ENCODE data around the gene DCST1. TPM values are rescaled to one million over a fixed set of nuclear protein-coding genes. Genes with fewer than 3 reads are reported as not detected.

DCST1 gene
- total and polyA plus RNA-seq, 2 of the 8 experiments (the other 6 are each of a cell fraction or from before 2014, with no cell fraction given): not detected

DNA sequence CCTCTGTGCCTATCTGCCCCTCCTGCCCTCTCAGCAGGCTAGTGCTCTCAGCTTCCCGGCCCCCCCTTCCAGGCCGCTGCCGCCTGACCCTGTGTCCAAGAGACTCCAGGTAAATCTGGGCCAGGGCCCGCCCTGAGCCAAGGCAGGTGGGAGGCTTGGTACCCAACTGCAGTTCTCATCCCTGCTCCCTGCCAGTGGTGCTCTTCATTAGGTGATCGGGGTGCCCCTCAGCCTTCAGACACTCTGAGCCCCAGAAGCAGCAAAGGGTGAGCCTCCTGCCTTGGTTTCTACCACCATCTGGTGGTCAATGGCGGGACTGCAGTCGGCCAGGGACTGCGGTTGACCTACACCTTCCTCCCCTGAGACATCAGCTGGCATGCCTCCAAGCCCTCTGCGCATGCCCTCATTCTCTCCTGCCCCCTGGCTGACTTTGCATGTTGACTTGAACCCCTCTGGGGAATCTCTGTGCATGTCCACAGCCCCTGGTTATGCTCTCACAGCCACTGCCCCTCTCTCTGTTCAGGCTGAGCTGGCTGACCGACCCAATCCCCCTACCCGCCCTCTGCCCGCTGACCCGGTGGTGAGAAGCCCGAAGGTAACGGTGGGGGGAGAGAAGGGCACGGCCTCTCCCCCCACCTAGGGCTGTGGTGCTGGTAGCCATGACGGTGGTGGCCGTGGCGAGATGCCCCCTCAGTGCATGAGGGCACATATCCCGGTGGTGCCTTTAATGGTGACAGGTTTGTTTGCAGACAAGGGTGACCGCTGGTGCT is 27.9 kb downstream of the DCST1 start:
- Histone ChIP-seq H4K91ac (replicated peaks; ENCODE audit: insufficient read length, low read length) (no peak overlapping the region), H3K27ac (ENCODE audit: low read depth, low read length) (no peak overlapping the region), H2BK20ac (ENCODE audit: low read length) (no peak overlapping the region), H3K4me3 (ENCODE audit: extremely low read depth in 1 of 4, insufficient read depth in 2 of 4, low read depth in 3 of 4, low read length in 4 of 4) (peak overlapping the region in 3 of 4 experiments; percentile 22 to 85 (median 83); a peak in 5 of 8 replicates), H2BK12ac (ENCODE audit: low read depth, low read length) (no peak overlapping the region), H3K4me1 (replicated peaks in 1 of 4; ENCODE audit: control insufficient read depth in 3 of 4, insufficient read depth in 4 of 4, low read length in 3 of 4) (peaks cover 0 to 19% (median 6%) of the 10 kb centered on the region in 4 experiments; a peak in 5 of 7 replicates), H3K79me1 (ENCODE audit: low read depth, low read length) (no peaks in the 10 kb centered on the region), H3K79me2 (ENCODE audit: control insufficient read depth in 1 of 2, insufficient read depth in 2 of 2, low read length in 2 of 2) (peaks cover 0 to 15% of the 10 kb centered on the region in 2 experiments; a peak in 2 of 4 replicates), H3K14ac (ENCODE audit: insufficient read length) (no peak overlapping the region), H2BK120ac (replicated peaks; ENCODE audit: low read depth, low read length) (no peak overlapping the region), H4K8ac (ENCODE audit: extremely low read depth, insufficient read depth, low read length) (no peak overlapping the region), H2AFZ (ENCODE audit: low read length) (no peak overlapping the region), H3K23ac (ENCODE audit: insufficient read length) (no peak overlapping the region), H3K9ac (replicated peaks in 1 of 4; ENCODE audit: extremely low read depth in 1 of 4, low read depth in 3 of 4, low read length in 3 of 4) (no peak overlapping the region), H3K4ac (replicated peaks; ENCODE audit: insufficient read length, low read depth, low read length) (no peak overlapping the region), H3K18ac (ENCODE audit: extremely low read depth, low read length) (no peak overlapping the region), H3K23me2 (ENCODE audit: low read depth, low read length) (peaks cover 15% of the 10 kb centered on the region), H3K36me3 (ENCODE audit: control insufficient read depth in 2 of 4, insufficient read depth in 4 of 4, low read length in 3 of 4) (peaks cover 0 to 2% (median 0%) of the 10 kb centered on the region in 4 experiments; a peak in 2 of 8 replicates), H3K4me2 (ENCODE audit: insufficient read depth in 1 of 2, low read depth in 2 of 2, low read length in 2 of 2) (peak overlapping the region; percentile 68 to 97), H3K9me3 (ENCODE audit: insufficient read depth in 2 of 2, low read depth in 1 of 2, low read length in 1 of 2) (no peaks in the 10 kb centered on the region), H4K20me1 (replicated peaks in 1 of 2; ENCODE audit: control insufficient read depth in 1 of 2, insufficient read depth in 2 of 2, low read length in 2 of 2) (peaks cover 2 to 13% of the 10 kb centered on the region in 2 experiments), H4K5ac (ENCODE audit: insufficient read length, low read depth, low read length) (no peak overlapping the region), H3K56ac (replicated peaks; ENCODE audit: insufficient read length, low read depth, low read length) (no peak overlapping the region), H2BK5ac (ENCODE audit: low read depth, low read length) (0 out of 2 replicates have a peak overlapping the region, but pooled peaks have one; percentile 28), H2AK5ac (ENCODE audit: low read depth, low read length) (no peak overlapping the region), H3K27me3 (replicated peaks in 1 of 4; ENCODE audit: control insufficient read depth in 3 of 4, extremely low read depth in 1 of 4, insufficient read depth in 3 of 4, low read length in 3 of 4) (peaks cover 0 to 4% (median 1%) of the 10 kb centered on the region in 4 experiments; a peak in 2 of 7 replicates), H2BK15ac (ENCODE audit: low read length) (no peak overlapping the region; the same call in 1 of the 2 replicates)
- 29% methylated on average over 12 of the region's 21 CpGs; no CpG with 5 or more reads in 1 of the 2 experiments for WGBS, 2 experiments (ENCODE audit: extremely low coverage in 1 of 2, insufficient coverage in 1 of 2, insufficient read length in 1 of 2, insufficient replicate concordance in 2 of 2, low coverage in 1 of 2, low lambda C conversion rate in 2 of 2, missing lambda C conversion rate in 1 of 2)
- FAIRE-seq (peak; percentile 72), DNase-seq (ENCODE audit: low read depth in 1 of 2, low spot score in 2 of 2) (peak in 1 of 2 experiments; percentile 100)
- ChIA-PET POLR2A (ENCODE audit: partially characterized antibody) (interaction anchor here (0.7 to 4.6 kb wide), 10 partner anchors 9 to 78 kb away, joined by 3 to 21 read pairs (median 4); partner anchors contain the start of genes ADAM15, FLAD1 and LENEP), CTCF (ENCODE audit: partially characterized antibody) (interaction anchor here (0.6 to 33.9 kb wide), 48 partner anchors 3 to 655 kb away, joined by 3 to 907 read pairs (median 4); partner anchors contain the start of genes ADAM15, DCST1, DCST2 and EFNA3)
- TF ChIP-seq SP1 (IDR thresholded peaks at IDR 0.05; ENCODE audit: low read depth, low read length): no peak
- 0 out of 2 replicates have a peak, but pooled peaks have one; percentile 34 for TF ChIP-seq CHD2 (IDR thresholded peaks at IDR 0.05; ENCODE audit: low read length)
- TF ChIP-seq RAD21 (IDR thresholded peaks at IDR 0.05 in 1 of 2, conservative IDR thresholded peaks at IDR 0.05 in 1 of 2; ENCODE audit: low read depth in 2 of 2, low read length in 2 of 2): peak; percentile 98 to 99
- TF ChIP-seq SAP30 (IDR thresholded peaks at IDR 0.05; ENCODE audit: insufficient read depth, insufficient replicate concordance, low read length): peak; percentile 46
- no peak for TF ChIP-seq ASH2L (IDR thresholded peaks at IDR 0.05; ENCODE audit: low read length)
- peak; percentile 56 for TF ChIP-seq YY1 (IDR thresholded peaks at IDR 0.05; ENCODE audit: low read depth, low read length)
- TF ChIP-seq JUN (IDR thresholded peaks at IDR 0.05; ENCODE audit: low read depth, low read length): no peak
- peak; percentile 18; the same call in 1 of the 2 replicates for TF ChIP-seq SP4 (IDR thresholded peaks at IDR 0.05; ENCODE audit: low read length)
- no peak; the same call in 1 of the 2 replicates for TF ChIP-seq CEBPB (IDR thresholded peaks at IDR 0.05; ENCODE audit: low read depth, low read length)
- TF ChIP-seq FOSL1 (IDR thresholded peaks at IDR 0.05; ENCODE audit: insufficient read depth, low read depth, low read length): no peak
